Left forelimb (tissue), 1 donor: ENCODE data around the gene EARS2.
A peak's percentile ranks its signal among the peaks of the same experiment; 100 is the strongest.
"Not testable (repeated sequence)": the region's sequence is repeated elsewhere in the genome, so short reads cannot be mapped to it uniquely, and the experiment has no call there.

Experiments
- DNase-seq: peaks from one replicate; pipeline ENCODE4 v3.0.0-alpha.2; 2018; ENCODE audit warnings: low spot score

EARS2 gene

GRCh38 chr16:23527961-23528643 is 29.0 kb downstream of the EARS2 start:
- DNase-seq: no peak

- DNase-seq: no peak
Observed at GRCh38 chr16:23524886-23525285, 32.3 kb downstream of the EARS2 start.

- DNase-seq: no peak
Observed at GRCh38 chr16:23523876-23524385, 33.2 kb downstream of the EARS2 start.

- no peak for DNase-seq
Observed at GRCh38 chr16:23523321-23523720, 33.8 kb downstream of the EARS2 start.

GRCh38 chr16:23521965-23522364 is 35.2 kb downstream of the EARS2 start:
- no peak for DNase-seq

GRCh38 chr16:23521037-23521743 is 36.0 kb downstream of the EARS2 start:
- no peak for DNase-seq

GRCh38 chr16:23520500-23520899 is 36.6 kb downstream of the EARS2 start:
- DNase-seq: no peak

- no peak for DNase-seq
Observed at GRCh38 chr16:23519282-23519681, 37.9 kb downstream of the EARS2 start.

- no peak for DNase-seq
Observed at GRCh38 chr16:23518435-23518891, 38.7 kb downstream of the EARS2 start.

- DNase-seq: no peak
Observed at GRCh38 chr16:23516366-23517137, 40.6 kb downstream of the EARS2 start.

- DNase-seq: no peak
Observed at GRCh38 chr16:23515881-23516280, 41.3 kb downstream of the EARS2 start.

- no peak for DNase-seq
Observed at GRCh38 chr16:23514381-23515152, 42.6 kb downstream of the EARS2 start.

- DNase-seq: no peak
Observed at GRCh38 chr16:23512168-23512695, 44.9 kb downstream of the EARS2 start.

GRCh38 chr16:23511731-23512130 is 45.4 kb downstream of the EARS2 start:
- no peak for DNase-seq

GRCh38 chr16:23510915-23511270 is 46.3 kb downstream of the EARS2 start:
- not testable (repeated sequence) for DNase-seq

GRCh38 chr16:23510164-23510914 is 46.8 kb downstream of the EARS2 start, which contains the start of gene GGA2:
Gene GGA2 (minus strand): TSS chr16:23510494. CDS start chr16:23510411, 83 bp downstream.
- DNase-seq: peak; percentile 94

GRCh38 chr16:23509782-23510163 is 47.4 kb downstream of the EARS2 start:
- no peak for DNase-seq

GRCh38 chr16:23509441-23509754 is 47.8 kb downstream of the EARS2 start:
- no peak for DNase-seq

GRCh38 chr16:23508589-23509440 is 48.3 kb downstream of the EARS2 start:
- no peak for DNase-seq

- no peak for DNase-seq
Observed at GRCh38 chr16:23506606-23506994, 50.5 kb downstream of the EARS2 start.
